Loucy (cell line): ENCODE results near the gene HSD17B4.
"Not testable (repeated sequence)": the region's sequence is repeated elsewhere in the genome, so short reads cannot be mapped to it uniquely, and the experiment has no call there.

Source experiments
- EZH2phosphoT487 ChIP-seq: fragments of 200-600 bp; IDR thresholded peaks from 2 replicates; pipeline ENCODE4 v1.6.1; 2018; ENCODE audit warnings: antibody characterized with exemption, mild to moderate bottlenecking, moderate library complexity, borderline replicate concordance
- TF ChIP-seq, protein P1 (sequence below): fragments of 200-600 bp; sonication (generic); conservative IDR thresholded peaks from 2 replicates; pipeline ENCODE4 v1.5.1; 2014; ENCODE audit warnings: mild to moderate bottlenecking, antibody characterized with exemption, low read length

- TF ChIP-seq, protein P1, sequence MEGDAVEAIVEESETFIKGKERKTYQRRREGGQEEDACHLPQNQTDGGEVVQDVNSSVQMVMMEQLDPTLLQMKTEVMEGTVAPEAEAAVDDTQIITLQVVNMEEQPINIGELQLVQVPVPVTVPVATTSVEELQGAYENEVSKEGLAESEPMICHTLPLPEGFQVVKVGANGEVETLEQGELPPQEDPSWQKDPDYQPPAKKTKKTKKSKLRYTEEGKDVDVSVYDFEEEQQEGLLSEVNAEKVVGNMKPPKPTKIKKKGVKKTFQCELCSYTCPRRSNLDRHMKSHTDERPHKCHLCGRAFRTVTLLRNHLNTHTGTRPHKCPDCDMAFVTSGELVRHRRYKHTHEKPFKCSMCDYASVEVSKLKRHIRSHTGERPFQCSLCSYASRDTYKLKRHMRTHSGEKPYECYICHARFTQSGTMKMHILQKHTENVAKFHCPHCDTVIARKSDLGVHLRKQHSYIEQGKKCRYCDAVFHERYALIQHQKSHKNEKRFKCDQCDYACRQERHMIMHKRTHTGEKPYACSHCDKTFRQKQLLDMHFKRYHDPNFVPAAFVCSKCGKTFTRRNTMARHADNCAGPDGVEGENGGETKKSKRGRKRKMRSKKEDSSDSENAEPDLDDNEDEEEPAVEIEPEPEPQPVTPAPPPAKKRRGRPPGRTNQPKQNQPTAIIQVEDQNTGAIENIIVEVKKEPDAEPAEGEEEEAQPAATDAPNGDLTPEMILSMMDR, result not testable (repeated sequence)
- TF ChIP-seq EZH2phosphoT487, result not testable (repeated sequence)
Observed at GRCh38 chr5:119437785-119438586, 14.3 kb upstream of the HSD17B4 start.
